OCI-LY7 (cell line): ENCODE data around the gene SLC16A6.

ENCODE experiments used
- CTCF ChIP-seq: fragments of 200-600 bp; sonication (generic); conservative IDR thresholded peaks from 2 replicates; pipeline ENCODE4 v1.5.1; 2014; ENCODE audit warnings: mild to moderate bottlenecking, antibody characterized with exemption, low read length, moderate library complexity, mixed read lengths
- EZH2phosphoT487 ChIP-seq: fragments of 200-600 bp; sonication (generic); IDR thresholded peaks from 2 replicates; pipeline ENCODE4 v1.6.1; 2018; ENCODE audit warnings: low read depth, borderline replicate concordance, mild to moderate bottlenecking, mixed run types, antibody characterized with exemption, low read length, moderate library complexity, mixed read lengths

GRCh38 chr17:68247445-68248198, 43.3 kb downstream of the SLC16A6 start, which contains the start of gene AMZ2:
- no peak for TF ChIP-seq CTCF
- TF ChIP-seq EZH2phosphoT487: no peak
